Activated CD4-positive, alpha-beta T cell treated with anti-CD3 and anti-CD28 coated beads for 24 hours (primary cell): ENCODE measurements around the gene OR8B2.
"Not testable (repeated sequence)": the region's sequence is repeated elsewhere in the genome, so short reads cannot be mapped to it uniquely, and the experiment has no call there.

Experiments
- DNase-seq, 2 donors: peaks; one replicate each; pipeline ENCODE4 v3.0.0-alpha.2; 2020; ENCODE audit warnings: low read depth in 2 of 2

OR8B2 gene, protein sequence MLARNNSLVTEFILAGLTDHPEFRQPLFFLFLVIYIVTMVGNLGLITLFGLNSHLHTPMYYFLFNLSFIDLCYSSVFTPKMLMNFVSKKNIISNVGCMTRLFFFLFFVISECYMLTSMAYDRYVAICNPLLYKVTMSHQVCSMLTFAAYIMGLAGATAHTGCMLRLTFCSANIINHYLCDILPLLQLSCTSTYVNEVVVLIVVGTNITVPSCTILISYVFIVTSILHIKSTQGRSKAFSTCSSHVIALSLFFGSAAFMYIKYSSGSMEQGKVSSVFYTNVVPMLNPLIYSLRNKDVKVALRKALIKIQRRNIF

GRCh38 chr11:124384399-124384798, at the start of gene OR8B2:
TSS of gene OR8B2 (minus strand) at chr11:124384499. CDS start at chr11:124383343, 1,156 bp downstream.
- no peak for DNase-seq

GRCh38 chr11:124429599-124429998, 45.3 kb upstream of the OR8B2 start:
- no peak for DNase-seq

DNA sequence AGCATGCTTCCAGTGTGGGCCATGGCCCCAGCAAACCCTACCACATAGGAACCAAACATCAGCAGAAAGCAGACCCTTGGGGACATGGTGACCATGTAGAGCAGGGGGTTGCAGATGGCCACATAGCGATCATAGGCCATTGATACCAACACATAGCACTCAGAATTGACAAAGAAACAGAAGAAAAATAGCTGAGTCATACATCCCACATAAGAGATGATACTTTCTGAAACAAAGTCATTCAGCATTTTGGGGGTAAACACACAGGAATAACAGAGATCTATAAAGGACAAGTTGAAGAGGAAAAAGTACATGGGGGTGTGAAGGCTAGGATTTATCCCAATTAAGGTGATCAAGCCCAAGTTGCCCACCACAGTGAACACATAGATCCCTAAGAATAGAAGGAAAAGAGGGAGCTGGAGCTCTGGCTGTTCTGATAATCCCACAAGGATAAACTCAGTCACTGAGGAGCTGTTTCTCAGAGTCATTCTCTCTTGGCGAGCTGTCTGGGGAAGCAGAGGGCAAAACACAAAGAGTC, 40.2 kb upstream of the OR8B2 start, which contains the start of gene OR8B4:
Gene OR8B4, minus strand, starts transcription at position 488 of the 538 bp plus-strand sequence. Its CDS starts 0 bp downstream, at position 488.
- DNase-seq: no peak

- no peak for DNase-seq
These were observed 36.7 kb upstream of the OR8B2 start for GRCh38 chr11:124421043-124421442.

- DNase-seq: no peak
These were observed 31.1 kb upstream of the OR8B2 start for GRCh38 chr11:124415356-124415923.

DNA sequence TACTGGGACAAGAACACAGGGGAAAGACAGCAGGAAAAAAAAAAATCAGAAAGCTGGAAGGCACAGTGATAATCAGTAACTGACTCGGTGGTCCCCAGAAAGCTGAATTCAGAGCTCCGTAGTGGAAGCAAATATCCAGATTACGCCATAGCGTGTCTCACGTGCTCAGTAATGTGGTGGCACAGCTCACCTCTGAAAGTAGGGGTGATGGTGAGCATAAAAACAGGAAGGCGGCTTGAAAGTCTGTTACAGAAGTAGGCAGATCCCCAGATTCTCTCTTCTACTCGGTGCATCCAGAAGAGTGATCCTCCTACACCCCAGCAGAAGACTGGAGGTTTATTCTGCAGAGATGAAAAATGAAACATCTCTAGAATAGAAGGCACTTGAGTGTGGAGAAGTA, 25.6 kb upstream of the OR8B2 start:
- no peak for DNase-seq

DNA sequence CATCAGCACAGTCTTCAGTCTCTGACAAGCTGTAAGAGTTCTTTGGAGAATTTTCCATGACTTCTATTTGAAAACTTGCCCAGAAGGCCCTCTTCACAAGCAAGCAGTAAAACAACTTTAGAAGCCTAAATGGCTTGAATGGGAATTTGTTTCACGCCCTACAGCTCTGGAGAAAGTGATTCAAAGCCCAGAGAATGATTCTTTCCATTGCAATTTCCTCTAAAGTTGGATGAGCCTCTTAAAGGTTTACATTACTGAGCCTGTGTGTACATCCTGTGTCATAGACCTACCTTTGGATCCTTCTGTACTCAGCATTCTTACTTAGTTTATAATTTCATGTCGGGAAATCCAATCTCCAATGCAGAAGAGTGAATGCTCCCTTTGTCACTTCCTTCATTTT, 21.3 kb upstream of the OR8B2 start:
- no peak for DNase-seq

- DNase-seq: not testable (repeated sequence)
These were observed 18.9 kb upstream of the OR8B2 start for GRCh38 chr11:124403186-124403585.

GRCh38 chr11:124402326-124402922, 18.1 kb upstream of the OR8B2 start:
- peak; percentile 8 to 33 for DNase-seq

GRCh38 chr11:124398924-124399323, 14.6 kb upstream of the OR8B2 start, which contains the start of gene OR8B3:
TSS of gene OR8B3 (minus strand) at chr11:124399024. CDS start at chr11:124397351, 1,673 bp downstream.
- DNase-seq: no peak

DNA sequence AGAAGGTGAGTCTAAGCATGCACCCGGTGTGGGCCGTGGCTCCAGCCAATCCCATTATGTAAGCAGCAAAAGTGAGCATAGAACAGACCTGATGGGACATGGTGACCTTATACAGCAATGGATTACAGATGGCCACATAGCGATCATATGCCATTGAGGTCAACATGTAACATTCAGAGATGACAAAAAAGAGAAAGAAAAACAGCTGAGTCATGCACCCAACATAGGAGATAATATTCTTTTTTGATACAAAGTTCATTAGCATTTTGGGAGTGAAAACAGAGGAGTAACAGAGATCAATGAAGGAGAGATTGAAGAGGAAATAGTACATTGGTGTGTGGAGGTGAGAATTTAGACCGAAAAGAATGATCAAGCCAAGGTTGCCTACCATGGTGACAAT, 12.5 kb upstream of the OR8B2 start:
- not testable (repeated sequence) for DNase-seq

DNA sequence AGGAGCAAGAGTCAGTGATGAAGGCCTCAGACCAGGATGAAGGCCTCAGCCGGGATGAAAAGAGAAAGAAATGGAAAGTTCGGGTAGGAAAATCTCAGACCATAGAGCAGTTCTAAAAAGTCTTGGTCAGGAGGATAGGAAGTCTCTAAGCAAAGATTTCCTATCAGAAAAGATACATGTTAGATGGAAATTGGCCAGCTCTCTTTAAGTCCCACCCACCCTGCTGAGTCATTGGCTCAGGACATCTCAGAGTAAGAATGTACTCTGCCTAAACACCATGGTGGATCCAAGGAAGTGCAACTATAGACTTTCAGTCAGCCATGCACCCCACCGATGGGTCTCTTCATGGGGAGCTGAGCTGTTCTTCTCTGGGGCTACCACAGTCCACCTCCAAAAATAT, 10.1 kb upstream of the OR8B2 start:
- no peak for DNase-seq

DNA sequence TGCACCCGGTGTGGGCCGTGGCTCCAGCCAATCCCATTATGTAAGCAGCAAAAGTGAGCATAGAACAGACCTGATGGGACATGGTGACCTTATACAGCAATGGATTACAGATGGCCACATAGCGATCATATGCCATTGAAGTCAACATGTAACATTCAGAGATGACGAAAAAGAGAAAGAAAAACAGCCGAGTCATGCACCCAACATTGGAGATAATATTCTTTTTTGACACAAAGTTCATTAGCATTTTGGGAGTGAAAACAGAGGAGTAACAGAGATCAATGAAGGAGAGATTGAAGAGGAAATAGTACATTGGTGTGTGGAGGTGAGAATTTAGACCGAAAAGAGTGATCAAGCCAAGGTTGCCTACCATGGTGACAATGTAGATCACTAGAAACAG, 1.4 kb downstream of the OR8B2 start:
- not testable (repeated sequence) for DNase-seq

- no peak for DNase-seq
These were observed 3.7 kb downstream of the OR8B2 start for GRCh38 chr11:124380585-124380984.

GRCh38 chr11:124376280-124376679, 8.0 kb downstream of the OR8B2 start:
- DNase-seq: no peak

DNA sequence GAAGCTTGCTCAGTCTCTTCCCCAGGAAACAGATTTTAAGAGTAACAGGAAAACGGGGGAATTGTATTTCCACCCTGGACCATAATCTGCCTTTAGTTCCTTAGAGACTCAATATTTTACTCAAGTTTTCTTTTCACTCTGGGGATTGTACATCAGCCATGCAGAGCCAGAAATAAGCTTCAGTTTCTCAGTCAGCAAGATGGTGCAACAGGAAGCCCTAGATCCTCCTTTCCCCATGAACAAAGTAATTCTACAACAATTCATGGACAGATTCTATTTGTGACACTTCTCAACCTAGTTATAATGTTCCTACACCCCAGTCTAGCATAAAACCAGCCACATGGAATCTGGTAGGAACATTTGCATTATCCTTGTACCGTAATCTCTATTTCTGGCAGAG, 24.7 kb downstream of the OR8B2 start:
- DNase-seq: no peak

DNA sequence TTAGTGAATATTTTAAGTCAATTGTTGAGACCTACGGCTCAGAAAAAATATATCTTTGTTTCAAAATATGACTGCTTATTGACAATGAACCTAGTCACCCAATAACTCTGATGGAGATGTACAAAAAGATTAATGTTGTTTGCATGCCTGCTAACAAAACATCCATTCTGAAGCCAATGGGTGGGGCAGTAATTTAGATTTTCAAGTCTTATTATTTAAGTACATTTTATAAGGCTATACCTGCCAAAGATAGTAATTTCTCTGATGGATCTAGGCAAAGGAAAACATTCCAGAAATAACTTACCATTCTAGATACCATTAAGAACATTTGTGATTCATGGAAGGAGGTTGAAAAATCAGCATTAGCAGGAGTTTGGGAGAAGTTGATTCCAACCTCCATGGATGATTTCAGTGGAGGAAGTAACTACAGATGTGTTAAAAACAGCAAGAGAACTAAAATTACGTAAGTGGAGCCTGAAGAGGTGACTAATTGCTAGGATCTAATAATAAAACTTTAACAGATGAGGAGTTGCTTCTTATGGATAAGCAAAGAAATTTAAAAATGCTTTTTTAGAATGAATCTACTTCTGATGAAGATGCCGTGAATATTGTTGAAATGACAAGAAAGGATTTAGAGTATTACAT, 37.9 kb downstream of the OR8B2 start:
- no peak for DNase-seq

GRCh38 chr11:124344346-124344745, 40.0 kb downstream of the OR8B2 start:
- DNase-seq: no peak

DNA sequence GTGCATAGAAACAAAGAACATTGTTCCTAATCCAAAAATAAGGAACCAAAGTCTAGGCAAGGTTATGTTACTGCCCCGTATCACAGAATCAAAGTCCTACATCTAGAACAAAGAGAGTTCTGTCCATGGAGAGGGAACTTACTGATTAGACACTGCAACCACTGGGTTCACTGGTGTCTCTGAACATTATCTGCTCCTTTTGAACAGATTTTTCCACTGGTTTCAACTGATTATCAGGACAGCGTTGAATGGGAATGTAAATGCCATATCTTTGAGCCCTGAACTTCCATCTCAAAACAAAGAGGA, 44.2 kb downstream of the OR8B2 start:
- DNase-seq: no peak

- DNase-seq: no peak
These were observed 44.7 kb downstream of the OR8B2 start for GRCh38 chr11:124339396-124340141.
